Uterus (tissue), 4 donors: Measurements from ENCODE around the gene SYCE3. TPM values are rescaled to one million over a fixed set of nuclear protein-coding genes. Genes with fewer than 3 reads are reported as not detected.

Source experiments
- DNase-seq, 2 donors: peaks; one replicate each; pipeline ENCODE4 v3.0.0-alpha.2; 2019 to 2020
- H3K27ac ChIP-seq, 2 donors: fragments of 200-600 bp; sonication (generic); 1 replicate in 1 of 2; 2 replicates in 1 of 2; pipeline ENCODE4 v1.5.1; 2016 to 2018
- H3K27me3 ChIP-seq, 2 donors: fragments of 200-600 bp; sonication (generic); one replicate each; pipeline ENCODE4 v1.5.1; 2018 to 2019; ENCODE audit warnings: control low read depth in 1 of 2
- H3K36me3 ChIP-seq, 2 donors: fragments of 200-600 bp; sonication (generic); one replicate each; pipeline ENCODE4 v1.5.1; 2019; ENCODE audit warnings: control low read depth in 1 of 2
- H3K4me1 ChIP-seq, 2 donors: fragments of 200-600 bp; sonication (generic); one replicate each; pipeline ENCODE4 v1.5.1; 2018 to 2019; ENCODE audit warnings: control low read depth in 1 of 2
- H3K4me3 ChIP-seq, 2 donors: fragments of 200-600 bp; sonication (generic); 1 replicate in 1 of 2; 2 replicates in 1 of 2; pipeline ENCODE4 v1.5.1; 2018 to 2019; ENCODE audit warnings: mild to moderate bottlenecking in 1 of 2
- H3K9me3 ChIP-seq, 2 donors: fragments of 200-600 bp; sonication (generic); one replicate each; pipeline ENCODE4 v1.5.1; 2019; ENCODE audit warnings: control low read depth in 1 of 2
- CTCF ChIP-seq, 4 experiments: fragments of 200-600 bp in 2 of 4; fragments of 450-650 bp in 2 of 4; sonication (generic) in 2 of 4; IDR thresholded peaks; one replicate each; pipeline ENCODE4 v1.5.1; 2016 to 2019; ENCODE audit warnings: antibody characterized with exemption in 4 of 4, mild to moderate bottlenecking in 2 of 4, moderate library complexity in 1 of 4
- POLR2A ChIP-seq, 2 donors: fragments of 450-650 bp; IDR thresholded peaks; one replicate each; pipeline ENCODE4 v1.6.1; 2016; ENCODE audit warnings: antibody characterized with exemption in 2 of 2, mild to moderate bottlenecking in 1 of 2, moderate library complexity in 1 of 2
- intact Hi-C: fragments of 100-400 bp; cut with DNase I; formaldehyde crosslinking; loops from one replicate; pipeline ENCODE4 v1.15.1; 2023; ENCODE audit warnings: low total_unique reads
- total RNA-seq, 4 donors: library from RNA; depleted of rRNA in 3 of 4; stranded (reverse); fragments of >200 nt in 3 of 4; gene quantifications; one replicate each; pipeline versions ENCODE4 v1.1.0 to v1.2.4, GENCODE V29; 2014 to 2023
- donor health status: DM: yes; HTN: yes; CAD: no.

The SYCE3 gene
- total RNA-seq, 4 donors from 2014 or later: not detected

GRCh38 chr22:50507991-50508884 lies 54.5 kb downstream of the SYCE3 start, which contains the start of gene NCAPH2:
NCAPH2 (plus strand) TSS chr22:50508224; CDS start chr22:50508338, 114 bp downstream.
- Histone ChIP-seq H3K4me3 (peak within 1 kb of the TSS; percentile 98 to 99), H3K36me3 (no peaks in the 10 kb centered on the region), H3K4me1 (peaks cover 3 to 13% of the 10 kb centered on the region in 2 donors), H3K27me3 (no peaks in the 10 kb centered on the region), H3K9me3 (no peaks in the 10 kb centered on the region), H3K27ac (peak within 1 kb of the TSS; percentile 90 to 94)
- peak; percentile 96 to 98 for DNase-seq
- intact Hi-C loops: loop anchor here (10.0 kb wide), 1 partner anchor 233 kb away; the partner anchor contains the start of gene MAPK11
- peak in 2 of 4 experiments; percentile 12 to 18 for TF ChIP-seq CTCF (IDR thresholded peaks at IDR 0.05)
- TF ChIP-seq POLR2A (IDR thresholded peaks at IDR 0.05): peak; percentile 71 to 89

- peak; percentile 89 to 94 for DNase-seq
- intact Hi-C loops: loop anchor here (10.0 kb wide), 1 partner anchor 233 kb away; the partner anchor contains the start of gene MAPK11
- H3K9me3 ChIP-seq: no peaks in the 10 kb centered on the region
- H3K27ac ChIP-seq: peak within 1 kb of the TSS; percentile 90 to 94
- H3K4me1 ChIP-seq: peaks cover 3 to 13% of the 10 kb centered on the region in 2 donors
- no peaks in the 10 kb centered on the region for H3K36me3 ChIP-seq
- H3K27me3 ChIP-seq: no peaks in the 10 kb centered on the region
- H3K4me3 ChIP-seq: peak within 1 kb of the TSS; percentile 98 to 99
- peak in 1 of 4 experiments; percentile 12 for TF ChIP-seq CTCF (IDR thresholded peaks at IDR 0.05)
- peak in 1 of 2 donors; percentile 64 for TF ChIP-seq POLR2A (IDR thresholded peaks at IDR 0.05)
Measured at GRCh38 chr22:50507421-50507990, 55.2 kb downstream of the SYCE3 start, which contains the start of gene LMF2. LMF2 (minus strand) TSS chr22:50507702; CDS start chr22:50507675, 27 bp downstream.

GRCh38 chr22:50506611-50507420 lies 55.9 kb downstream of the SYCE3 start:
- no peaks in the 10 kb centered on the region for H3K9me3 ChIP-seq
- no peaks in the 10 kb centered on the region for H3K36me3 ChIP-seq
- H3K4me3 ChIP-seq: peak overlapping the region; percentile 98 to 99
- intact Hi-C loops: loop anchor here (10.0 kb wide), 1 partner anchor 232 kb away; the partner anchor contains the start of gene MAPK11
- no peak for TF ChIP-seq POLR2A (IDR thresholded peaks at IDR 0.05)
- no peak for TF ChIP-seq CTCF (IDR thresholded peaks at IDR 0.05)
- H3K27me3 ChIP-seq: no peaks in the 10 kb centered on the region
- DNase-seq: peak in 1 of 2 donors; percentile 42
- peak overlapping the region; percentile 90 to 94 for H3K27ac ChIP-seq
- H3K4me1 ChIP-seq: peaks cover 3 to 13% of the 10 kb centered on the region in 2 donors

- H3K36me3 ChIP-seq: no peaks in the 10 kb centered on the region
- TF ChIP-seq CTCF (IDR thresholded peaks at IDR 0.05) (no peak), POLR2A (IDR thresholded peaks at IDR 0.05) (no peak)
- no peaks in the 10 kb centered on the region for H3K27me3 ChIP-seq
- intact Hi-C loops: loop anchor here (10.0 kb wide), 1 partner anchor 231 kb away; the partner anchor contains the start of gene MAPK11
- no peaks in the 10 kb centered on the region for H3K9me3 ChIP-seq
- peaks cover 3 to 13% of the 10 kb centered on the region in 2 donors for H3K4me1 ChIP-seq
- peak overlapping the region; percentile 98 to 99 for H3K4me3 ChIP-seq
- no peak for DNase-seq
- H3K27ac ChIP-seq: peak overlapping the region in 1 of 2 donors; percentile 94
Measured at GRCh38 chr22:50505776-50506610, 56.7 kb downstream of the SYCE3 start.
